HG03469 (cell line): ENCODE measurements around the gene ZBTB25.

Experiments used
- ATAC-seq: cut with Tn5 transposase; IDR thresholded peaks from one replicate; pipeline ENCODE4 v1.9.1; 2021; ENCODE audit warnings: mild to moderate bottlenecking, moderate library complexity, moderate number of reproducible peaks; ENCODE audit not compliant: unreplicated experiment

ZBTB25 gene

DNA sequence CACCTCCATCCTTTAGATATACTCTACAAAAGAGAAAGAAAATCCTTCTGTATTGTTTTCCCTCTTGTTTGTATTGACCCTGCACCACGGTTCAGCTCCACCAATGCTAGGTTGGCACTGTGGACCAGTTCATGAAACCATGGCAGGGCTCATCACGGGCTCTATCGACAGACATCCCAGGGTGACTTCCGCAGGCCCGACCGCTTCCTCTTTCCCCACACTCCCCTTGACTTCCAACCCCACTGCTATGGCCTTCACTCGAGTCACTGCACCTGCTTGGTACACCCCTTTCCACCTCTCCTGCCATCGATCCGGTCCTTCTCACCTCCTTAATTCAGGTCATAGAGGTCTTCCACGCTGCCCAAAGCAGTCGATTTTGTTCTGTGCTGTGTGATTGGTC, 59.5 kb downstream of the ZBTB25 start:
- no peak for ATAC-seq

DNA sequence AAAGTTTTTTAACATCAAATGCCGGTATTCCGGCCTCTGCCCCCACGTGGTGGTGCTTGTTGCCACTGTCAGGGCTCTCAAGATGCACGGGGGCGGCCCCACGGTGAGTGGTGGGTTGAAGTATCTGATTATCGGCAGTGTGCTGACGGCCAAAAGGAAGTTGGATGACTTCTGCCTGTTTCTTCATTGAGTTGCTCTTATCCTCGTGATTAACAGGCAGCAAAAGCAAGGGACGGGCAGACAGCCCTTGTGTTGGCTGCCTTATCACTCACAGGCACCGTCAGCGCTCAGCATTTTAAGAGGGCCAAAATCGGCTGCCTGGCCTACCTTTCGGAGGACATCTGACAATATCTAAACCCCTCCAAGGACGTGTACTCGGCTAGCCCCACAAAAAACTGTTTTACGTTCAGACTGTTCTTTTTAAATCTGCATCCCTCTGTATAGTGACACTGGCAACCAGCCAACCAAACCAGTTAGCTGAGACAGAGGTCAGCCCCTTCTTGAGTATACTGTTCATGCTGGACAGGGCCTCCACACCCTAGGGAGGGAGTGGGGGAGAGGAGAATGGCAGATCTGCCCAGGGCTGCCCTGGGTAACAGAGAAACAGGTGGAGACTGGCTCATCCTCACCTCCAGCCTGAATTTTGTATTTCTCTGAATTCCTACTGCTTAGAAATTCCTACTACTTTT, 61.2 kb downstream of the ZBTB25 start:
- no peak for ATAC-seq

DNA sequence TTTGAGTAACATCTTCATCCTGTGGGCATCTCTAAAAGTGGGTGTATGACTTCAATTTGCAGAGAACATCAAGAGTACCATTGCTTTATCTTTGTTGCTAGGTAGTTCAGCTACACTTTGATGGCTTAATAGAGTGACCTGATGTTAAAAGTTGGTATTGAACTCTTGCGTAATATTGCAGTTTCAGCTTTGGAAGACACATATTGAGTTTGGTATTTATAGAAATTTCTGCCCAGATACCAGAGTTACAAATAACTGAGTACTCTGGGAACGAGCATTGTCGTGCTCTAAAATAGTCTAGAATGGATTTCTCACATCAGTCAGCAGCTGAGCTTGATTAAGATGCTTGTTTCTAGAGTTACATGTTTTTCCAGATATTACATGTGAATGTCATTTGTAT, 63.1 kb downstream of the ZBTB25 start:
- ATAC-seq, result no peak

DNA sequence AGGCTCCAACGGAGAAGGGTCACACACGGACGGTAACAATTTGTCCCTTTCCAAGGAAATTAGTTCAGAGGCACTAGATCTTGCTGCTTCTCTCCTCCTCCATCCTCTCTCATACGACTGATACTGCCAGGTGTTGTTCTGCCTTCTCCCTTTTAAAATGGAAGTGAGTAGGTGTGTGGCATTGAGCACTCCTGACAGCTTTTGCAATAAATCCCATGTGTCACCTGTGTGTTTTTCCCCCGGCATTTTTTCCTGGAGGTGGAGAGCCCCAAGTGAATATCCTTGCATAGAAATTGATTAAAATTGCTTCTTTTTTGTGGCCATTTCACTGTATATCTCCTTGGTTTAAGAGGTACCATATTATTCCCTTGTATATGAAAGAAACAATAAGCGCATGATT, 64.5 kb downstream of the ZBTB25 start:
- no peak for ATAC-seq

DNA sequence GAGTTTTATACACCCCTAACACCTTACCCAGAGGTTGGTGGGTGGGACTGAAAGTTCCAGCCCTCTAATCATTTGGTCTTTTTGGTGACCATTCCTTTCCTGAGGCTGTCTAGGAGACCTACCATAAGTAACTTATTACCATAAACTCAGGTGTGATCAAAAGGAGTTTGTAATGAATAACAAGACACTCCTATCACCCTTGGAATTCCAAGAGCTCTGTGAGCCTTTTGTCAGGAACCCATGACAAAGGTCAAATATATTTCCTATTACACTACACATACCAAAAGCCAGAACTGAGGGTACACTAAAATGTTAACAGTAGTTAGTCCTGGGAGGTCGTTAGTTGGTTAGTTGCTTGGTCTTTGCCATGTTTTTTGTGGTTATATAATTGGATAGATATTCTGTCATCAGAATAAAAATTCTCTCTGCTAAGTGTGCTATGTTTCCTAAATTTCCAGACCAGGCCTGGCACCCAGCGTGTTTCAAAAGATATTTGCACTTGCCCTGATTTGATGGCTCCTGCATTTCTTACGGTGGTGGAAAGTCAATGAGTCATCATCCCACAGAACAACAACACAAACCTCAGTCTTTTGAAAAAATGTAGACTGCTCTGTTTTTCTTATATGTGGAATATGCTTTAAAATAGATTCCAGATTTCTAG, 65.3 kb downstream of the ZBTB25 start:
- ATAC-seq, result no peak

DNA sequence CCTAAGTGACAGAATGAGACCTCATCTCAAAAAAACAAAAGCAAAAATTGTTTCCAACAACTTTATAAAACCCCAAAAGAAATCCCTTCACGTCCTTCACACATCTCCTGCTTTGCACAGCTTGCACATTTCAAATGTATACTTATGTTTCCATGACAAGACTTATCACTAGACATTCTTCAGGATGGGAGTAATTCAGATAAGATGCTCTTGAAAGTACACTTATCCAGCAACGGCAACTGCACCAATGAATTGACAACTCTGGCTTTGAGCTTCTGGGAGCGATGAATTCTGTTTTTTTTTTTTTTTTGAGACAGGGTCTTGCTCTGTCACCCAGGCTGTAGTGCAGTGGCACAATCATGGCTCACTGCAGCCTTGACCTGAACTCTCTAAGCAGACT, 69.1 kb downstream of the ZBTB25 start:
- no peak for ATAC-seq

DNA sequence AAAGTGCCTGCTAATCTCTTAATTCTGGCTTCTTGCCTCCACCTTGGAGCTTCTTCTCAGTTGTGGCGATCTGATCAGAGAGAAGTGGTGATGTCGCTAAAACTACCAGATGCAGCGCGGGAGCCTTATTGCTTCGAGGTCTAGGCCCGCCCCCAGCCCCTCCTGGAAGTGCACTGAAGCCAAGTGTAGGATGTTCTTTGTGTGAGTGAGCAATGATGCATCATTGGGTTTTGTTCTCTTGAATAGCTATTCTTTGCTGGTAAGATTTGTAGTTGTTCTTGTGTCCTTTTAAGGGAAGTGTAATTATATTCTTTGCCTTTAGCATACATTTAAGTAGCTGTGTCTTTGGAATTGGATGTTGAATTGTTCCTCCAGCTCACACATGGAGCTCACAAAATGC, 79.7 kb downstream of the ZBTB25 start:
- no peak for ATAC-seq

DNA sequence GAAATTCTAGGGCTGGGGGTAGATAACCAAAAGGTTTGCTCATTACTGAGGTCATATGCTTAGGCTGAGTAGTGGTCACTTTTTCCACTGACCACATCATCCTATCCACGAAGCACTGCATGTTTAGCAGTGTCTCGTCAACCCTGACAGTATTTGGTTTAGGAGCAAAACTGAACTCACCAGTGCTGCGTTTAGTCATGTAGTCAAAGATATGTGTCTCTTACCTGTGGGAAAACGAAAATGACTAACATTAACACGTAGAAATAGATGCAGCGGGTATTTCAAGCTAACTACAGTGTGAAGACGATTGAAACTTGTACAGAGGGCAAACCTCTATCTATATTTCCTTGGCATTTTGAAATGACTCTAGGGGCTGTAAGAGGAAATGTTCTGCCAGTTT, 80.9 kb downstream of the ZBTB25 start:
- no peak for ATAC-seq

DNA sequence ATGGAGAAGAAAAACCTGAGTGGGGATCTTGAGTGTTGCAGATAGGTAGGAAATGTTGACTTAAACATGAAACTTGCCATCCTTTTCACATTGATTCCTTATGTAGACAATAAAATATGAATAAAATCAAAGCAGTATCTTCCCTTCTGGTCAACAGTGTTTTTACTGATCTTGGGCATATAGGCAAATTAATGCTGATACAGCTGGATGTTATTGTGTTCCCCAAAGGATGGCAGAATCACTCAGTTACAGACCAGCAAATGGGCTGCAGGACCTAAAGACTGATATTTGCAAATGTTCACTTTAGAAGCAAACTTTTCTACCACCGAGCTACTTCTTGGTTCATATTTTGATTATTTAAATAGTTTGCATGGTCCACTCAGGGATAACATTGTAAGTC, 81.6 kb downstream of the ZBTB25 start:
- ATAC-seq, result no peak

DNA sequence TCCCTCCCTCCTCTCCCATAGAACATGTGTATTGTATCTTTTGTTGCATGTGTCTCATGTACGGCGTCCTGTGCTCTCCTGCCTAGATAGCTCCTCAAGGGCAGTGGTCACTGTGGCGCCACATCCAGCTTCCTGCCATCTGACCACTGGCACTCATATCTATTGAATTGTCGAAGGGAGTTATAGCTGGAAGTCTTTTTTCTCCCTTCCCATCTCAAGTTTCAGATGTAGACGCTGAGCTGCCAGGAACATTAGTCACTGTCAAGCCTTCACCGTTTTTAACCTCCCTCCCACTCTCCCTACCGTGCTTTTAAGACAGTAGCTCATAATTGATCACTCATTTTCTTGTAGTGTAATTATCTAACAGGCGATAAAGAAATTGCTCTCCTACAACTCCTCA, 82.5 kb downstream of the ZBTB25 start:
- ATAC-seq, result no peak

DNA sequence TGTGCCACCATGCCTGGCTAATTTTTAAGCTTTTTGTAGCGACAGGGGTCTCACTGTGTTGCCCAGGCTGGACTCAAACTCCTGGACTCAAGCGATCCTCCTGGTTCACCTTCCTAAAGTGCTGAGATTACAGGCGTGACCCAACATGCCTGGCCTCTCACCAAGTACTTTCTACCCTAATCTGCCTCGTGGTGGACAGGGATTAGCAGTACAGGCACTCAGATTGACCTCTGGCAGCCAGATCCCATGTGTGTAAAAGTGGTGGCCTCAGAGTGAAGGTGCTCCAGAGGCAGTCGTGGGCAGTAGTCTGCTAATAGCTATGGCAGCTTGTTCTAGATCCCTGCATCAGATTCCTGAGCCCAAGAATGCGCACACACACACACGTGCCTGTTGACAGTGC, 84.6 kb downstream of the ZBTB25 start:
- no peak for ATAC-seq

DNA sequence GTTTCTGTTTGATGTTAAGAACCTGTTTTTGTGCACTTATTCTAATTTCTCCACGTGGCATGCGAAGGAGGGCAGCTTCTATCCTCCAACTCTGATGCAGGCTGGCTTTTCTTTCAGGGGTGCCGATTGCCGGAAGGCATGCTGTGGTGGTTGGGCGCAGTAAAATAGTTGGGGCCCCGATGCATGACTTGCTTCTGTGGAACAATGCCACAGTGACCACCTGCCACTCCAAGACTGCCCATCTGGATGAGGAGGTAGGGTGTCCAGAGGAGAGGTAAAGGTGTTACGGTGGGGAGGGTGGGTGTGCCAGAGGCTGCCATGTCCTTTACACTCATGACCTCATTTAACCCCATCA, 85.9 kb downstream of the ZBTB25 start:
- ATAC-seq, result no peak

DNA sequence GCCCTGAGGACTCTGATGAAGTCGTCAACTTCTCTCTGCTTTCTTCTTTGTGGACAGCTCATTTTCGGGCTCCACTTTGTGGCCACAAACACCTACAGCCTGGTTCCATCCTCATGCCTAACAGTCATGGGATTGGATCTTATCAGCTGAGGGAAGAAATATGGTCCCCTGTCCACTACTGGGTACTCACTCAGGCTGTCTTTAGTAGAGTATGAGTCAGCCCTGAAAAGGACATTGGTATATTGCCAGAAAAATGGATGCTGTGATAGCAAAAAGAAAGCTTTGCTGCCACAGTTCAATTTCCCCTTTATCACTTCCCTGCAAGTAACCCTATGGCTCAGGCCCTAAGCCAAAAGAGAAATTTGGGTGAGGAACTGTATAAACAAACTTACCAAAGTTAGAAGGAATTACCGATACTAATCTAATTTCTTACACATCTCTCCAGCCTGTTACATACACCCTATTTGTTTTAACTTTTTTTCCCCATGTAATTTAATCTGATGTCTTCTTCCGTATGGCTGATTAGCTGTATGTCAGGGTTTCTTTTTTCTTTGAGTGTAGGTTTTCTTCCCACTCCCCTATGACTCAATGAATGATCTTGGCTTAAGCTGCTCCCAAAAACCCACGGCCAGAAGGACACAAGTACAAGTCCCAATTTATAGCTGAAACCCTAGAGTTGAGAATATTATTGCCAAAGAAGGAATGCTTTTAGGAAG, 86.4 kb downstream of the ZBTB25 start:
- no peak for ATAC-seq

DNA sequence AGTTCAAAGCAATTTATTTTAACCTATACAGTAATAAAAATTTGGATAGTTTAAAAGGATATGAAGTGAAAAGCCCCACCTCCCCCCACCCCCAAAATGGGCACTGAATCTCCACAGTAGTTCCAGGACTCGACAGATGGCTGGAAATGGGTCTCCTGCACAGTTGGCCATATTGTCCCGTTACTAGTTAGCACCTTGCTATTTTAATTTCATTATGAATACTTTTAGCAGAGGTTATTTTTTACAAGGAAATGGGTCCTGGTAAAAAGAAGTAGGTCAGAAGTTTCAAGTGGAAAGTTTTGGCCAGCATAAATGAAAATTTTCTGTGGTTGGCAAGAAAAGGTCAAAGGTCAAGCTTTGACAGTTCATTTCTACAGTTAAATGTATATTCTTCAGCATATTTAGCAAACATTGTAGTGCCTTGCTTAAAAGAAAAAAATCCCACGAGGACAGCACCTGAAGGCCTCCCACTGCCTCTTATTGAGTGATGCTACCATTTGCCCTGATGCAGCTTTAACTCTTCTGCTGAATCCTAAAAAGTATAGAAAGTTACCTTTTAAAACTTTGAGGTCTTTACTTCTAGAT, 87.2 kb downstream of the ZBTB25 start:
- ATAC-seq, result no peak

DNA sequence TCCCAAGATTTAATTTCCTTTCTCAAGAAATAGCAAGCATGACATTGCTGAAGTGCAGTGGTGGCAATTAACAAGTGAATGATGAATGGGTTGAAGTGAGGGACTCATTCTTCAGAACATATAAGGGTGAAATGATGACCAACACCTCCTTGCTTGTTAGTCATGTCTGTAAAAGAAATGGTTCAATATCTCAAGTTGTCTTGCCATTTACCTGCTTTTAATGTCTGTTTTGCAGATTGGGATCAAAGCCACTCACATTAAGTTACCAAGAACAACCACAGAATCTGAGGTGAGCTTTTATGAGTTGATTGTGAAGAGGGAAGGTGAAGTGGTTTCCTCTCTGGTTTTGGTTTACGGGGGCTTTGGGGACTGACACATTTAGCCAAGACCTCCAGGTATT, 91.4 kb downstream of the ZBTB25 start:
- ATAC-seq, result no peak

DNA sequence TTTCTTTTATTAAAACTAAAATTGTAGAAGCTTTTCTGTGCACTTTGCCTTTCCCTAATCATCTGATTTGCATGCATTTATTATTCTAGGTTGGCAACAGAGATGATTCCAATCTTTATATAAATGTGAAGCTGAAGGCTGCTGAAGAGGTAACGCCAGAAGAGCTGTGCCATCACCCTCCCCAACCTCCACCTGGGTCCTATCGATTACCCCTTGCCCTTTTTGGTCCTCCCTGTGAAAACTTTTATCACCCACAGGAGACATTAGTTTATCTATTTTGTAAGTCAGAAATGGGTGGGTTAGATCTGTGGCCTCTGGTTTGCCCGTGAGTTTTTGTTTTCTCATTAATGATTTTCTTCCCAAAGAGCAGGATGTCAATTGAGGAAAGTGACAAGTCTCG, 92.6 kb downstream of the ZBTB25 start:
- no peak for ATAC-seq

DNA sequence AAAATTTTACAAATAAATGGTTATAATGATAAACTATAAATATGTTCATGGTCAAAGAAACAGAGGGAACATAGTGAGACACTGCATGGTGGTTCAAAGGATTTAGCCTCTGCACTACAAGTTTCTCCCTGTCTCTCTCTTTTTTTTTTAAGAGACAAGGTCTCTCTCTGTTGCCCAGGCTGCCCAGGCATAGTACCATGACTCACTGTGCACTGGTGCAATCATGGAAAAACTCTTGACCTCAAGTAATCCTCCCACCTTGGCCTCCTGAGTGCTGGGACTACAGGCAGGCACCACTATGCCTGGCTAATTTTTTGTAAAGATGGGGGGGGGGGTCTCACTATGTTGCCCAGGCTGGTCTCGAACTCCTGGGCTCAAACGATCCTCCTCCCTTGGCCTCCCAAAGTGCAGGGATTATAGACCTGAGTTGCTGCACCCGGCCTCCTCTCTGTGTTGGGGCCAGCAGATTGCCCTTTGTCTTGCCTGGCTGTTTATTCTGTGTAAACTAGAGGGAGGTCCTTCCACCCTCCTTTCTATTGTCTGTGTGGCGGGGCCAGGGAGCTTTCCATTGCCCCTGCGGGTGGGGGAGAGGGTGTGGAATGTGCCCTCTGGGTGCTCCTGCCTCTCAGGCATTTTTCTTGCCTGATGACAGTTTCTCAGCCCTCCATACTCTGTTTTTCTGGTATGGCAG, 93.4 kb downstream of the ZBTB25 start:
- ATAC-seq, result no peak

DNA sequence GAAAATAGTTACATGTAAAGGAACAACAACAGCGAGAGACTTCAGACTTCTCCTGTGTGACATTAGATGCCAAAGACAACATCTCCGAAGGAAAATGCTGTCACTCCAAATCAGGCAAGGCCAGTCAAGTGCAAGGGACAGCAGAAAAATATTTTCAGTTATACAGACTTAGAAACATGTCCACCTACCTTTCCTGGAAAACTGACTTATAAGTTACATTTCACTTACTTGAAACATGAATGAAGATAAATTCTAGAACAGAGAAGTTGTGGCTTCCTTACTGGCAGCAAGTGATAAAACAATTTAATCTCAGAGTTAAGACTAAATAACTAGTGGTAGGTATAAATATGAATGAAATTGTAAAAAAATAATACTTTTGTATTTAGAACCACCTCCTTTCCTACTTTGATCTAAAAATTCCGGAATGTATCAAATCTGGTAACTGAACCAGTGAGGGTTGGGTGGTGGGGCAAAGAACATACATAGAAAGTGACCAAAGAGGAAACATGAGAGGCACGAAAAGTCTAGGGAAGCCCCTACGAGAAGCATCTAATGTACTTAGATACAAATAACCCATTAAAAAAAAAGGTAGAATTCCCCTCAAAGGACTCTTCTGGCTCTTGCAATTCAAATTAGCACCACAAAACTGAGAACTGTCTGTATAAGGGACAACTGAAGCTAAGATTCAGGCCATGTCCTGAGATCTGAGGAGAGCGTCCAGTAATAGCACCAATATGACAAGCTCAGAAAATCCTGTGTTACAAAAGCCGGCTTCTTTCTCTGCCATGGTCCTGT, 94.3 kb downstream of the ZBTB25 start:
- no peak for ATAC-seq

DNA sequence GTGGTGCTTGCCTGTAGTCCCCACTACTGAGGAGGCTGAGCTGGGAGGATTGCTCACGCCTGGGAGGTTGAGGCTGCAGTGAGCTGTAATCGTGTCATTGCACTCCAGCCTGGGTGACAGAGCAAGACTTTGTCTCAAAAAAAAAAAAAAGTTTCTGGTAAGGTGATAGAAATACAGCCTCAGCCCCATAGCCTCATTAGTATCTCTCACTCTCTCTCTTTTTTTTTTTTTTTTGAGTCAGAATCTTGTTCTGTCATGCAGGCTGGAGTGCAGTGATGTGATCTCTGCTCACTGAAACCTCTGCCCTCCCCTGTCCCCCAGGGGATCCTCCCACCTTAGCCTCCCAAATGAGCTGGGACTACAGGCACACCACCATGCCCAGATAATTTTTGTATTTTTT, 96.3 kb downstream of the ZBTB25 start:
- ATAC-seq, result no peak

DNA sequence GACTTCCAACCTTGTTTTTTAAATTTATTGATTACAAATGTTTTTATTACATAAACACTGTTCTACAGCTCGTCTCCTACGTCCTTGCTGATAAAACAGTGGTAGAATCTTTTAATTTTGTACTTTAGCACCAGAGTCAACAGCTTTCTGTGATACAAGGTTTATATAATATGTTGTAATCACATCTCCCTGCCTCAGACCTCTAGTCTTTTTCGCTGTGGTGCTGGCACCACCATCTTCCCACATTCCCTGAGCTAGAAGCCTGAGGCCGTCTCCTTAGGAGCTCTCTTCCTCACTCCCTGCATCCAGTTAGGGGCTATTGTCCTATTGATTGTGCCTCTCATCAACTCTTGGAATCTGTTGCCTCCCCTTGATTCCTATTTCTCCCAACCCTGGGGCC, 98.3 kb downstream of the ZBTB25 start:
- ATAC-seq, result no peak

DNA sequence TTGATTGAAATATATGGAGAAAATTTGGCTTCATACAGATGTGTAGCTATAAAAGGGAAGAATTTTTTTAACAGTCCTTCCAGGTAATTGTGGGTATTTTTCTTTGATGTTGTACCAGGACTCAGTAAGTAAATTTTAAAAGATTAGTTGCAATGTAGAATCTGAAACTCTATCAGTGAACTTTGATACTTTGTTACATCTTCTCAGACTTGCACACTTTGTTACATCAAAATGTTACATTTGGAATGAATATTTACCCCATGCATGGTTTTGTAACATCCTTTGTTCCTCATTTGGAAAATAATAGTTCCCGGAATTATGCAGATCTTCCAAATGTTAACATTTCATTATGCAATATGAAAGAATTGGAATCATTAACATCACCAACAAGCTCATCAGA, 101.7 kb downstream of the ZBTB25 start:
- ATAC-seq, result no peak
